Activated naive CD4-positive, alpha-beta T cell treated with anti-CD3 and anti-CD28 coated beads, Interleukin-2, amount 10 ng/mL, durations not matched to agents 7 days and 5 days (primary cell): ENCODE data around the gene CSRP2.

Experiments used
- CTCF ChIA-PET: fragments of 350-600 bp; sonication (Branson Sonifier 250); formaldehyde crosslinking; loops from one replicate; lab custom pipeline; 2021; ENCODE audit warnings: antibody characterized with exemption; lab: Charles Lee
- DNase-seq: peaks from one replicate; pipeline ENCODE4 v3.0.0-alpha.2; 2020
- H3K27ac Mint-ChIP-seq: one replicate; pipeline ENCODE4 v1.8.0; 2021; ENCODE audit warnings: mild to moderate bottlenecking, moderate library complexity, mixed read lengths
- H3K27me3 Mint-ChIP-seq: one replicate; pipeline ENCODE4 v1.8.0; 2021; ENCODE audit warnings: mild to moderate bottlenecking, mixed read lengths
- H3K36me3 Mint-ChIP-seq: one replicate; pipeline ENCODE4 v1.8.0; 2021; ENCODE audit warnings: mixed read lengths
- H3K4me1 Mint-ChIP-seq: one replicate; pipeline ENCODE4 v1.8.0; 2021; ENCODE audit warnings: mixed read lengths
- H3K4me3 Mint-ChIP-seq: one replicate; pipeline ENCODE4 v1.8.0; 2021; ENCODE audit warnings: mild to moderate bottlenecking, moderate library complexity, mixed read lengths
- H3K9me3 Mint-ChIP-seq: one replicate; pipeline ENCODE4 v1.8.0; 2021; ENCODE audit warnings: mixed read lengths

The CSRP2 gene

GRCh38 chr12:76860256-76860655 is 18.6 kb downstream of the CSRP2 start:
- no peak overlapping the region for H3K27ac Mint-ChIP-seq
- no peaks in the 10 kb centered on the region for H3K4me1 Mint-ChIP-seq
- peaks cover 7% of the 10 kb centered on the region for H3K27me3 Mint-ChIP-seq
- CTCF ChIA-PET, result no interaction called here
- H3K9me3 Mint-ChIP-seq, result no peaks in the 10 kb centered on the region
- DNase-seq, result no peak
- peaks cover 3% of the 10 kb centered on the region for H3K36me3 Mint-ChIP-seq
- no peak overlapping the region for H3K4me3 Mint-ChIP-seq

- H3K36me3 Mint-ChIP-seq, result peaks cover 8% of the 10 kb centered on the region
- CTCF ChIA-PET, result no interaction called here
- no peak overlapping the region for H3K27ac Mint-ChIP-seq
- H3K4me1 Mint-ChIP-seq, result no peaks in the 10 kb centered on the region
- H3K9me3 Mint-ChIP-seq, result no peaks in the 10 kb centered on the region
- no peak for DNase-seq
- H3K4me3 Mint-ChIP-seq, result no peak overlapping the region
- H3K27me3 Mint-ChIP-seq, result peaks cover 7% of the 10 kb centered on the region
Observed at GRCh38 chr12:76859611-76860010, 19.2 kb downstream of the CSRP2 start.

- Mint-ChIP-seq H3K36me3 (peaks cover 20% of the 10 kb centered on the region), H3K4me1 (no peaks in the 10 kb centered on the region), H3K27ac (no peak overlapping the region), H3K27me3 (no peaks in the 10 kb centered on the region), H3K4me3 (no peak overlapping the region), H3K9me3 (no peaks in the 10 kb centered on the region)
- no peak for DNase-seq
- CTCF ChIA-PET, result interaction anchor here (0.7 kb wide), 1 partner anchor 158 kb away, joined by 3 read pairs; no protein-coding TSS in a partner anchor
Observed at GRCh38 chr12:76856018-76856644, 22.7 kb downstream of the CSRP2 start.

GRCh38 chr12:76855271-76855670 is 23.5 kb downstream of the CSRP2 start:
- CTCF ChIA-PET, result no interaction called here
- Mint-ChIP-seq H3K4me1 (no peaks in the 10 kb centered on the region), H3K36me3 (peaks cover 25% of the 10 kb centered on the region), H3K4me3 (no peak overlapping the region), H3K9me3 (no peaks in the 10 kb centered on the region), H3K27me3 (no peaks in the 10 kb centered on the region), H3K27ac (no peak overlapping the region)
- no peak for DNase-seq

- Mint-ChIP-seq H3K4me1 (no peaks in the 10 kb centered on the region), H3K36me3 (peaks cover 29% of the 10 kb centered on the region), H3K9me3 (no peaks in the 10 kb centered on the region), H3K27ac (no peak overlapping the region), H3K27me3 (no peaks in the 10 kb centered on the region), H3K4me3 (no peak overlapping the region)
- DNase-seq, result no peak
- CTCF ChIA-PET, result no interaction called here
Observed at GRCh38 chr12:76852106-76852505, 26.7 kb downstream of the CSRP2 start.

- CTCF ChIA-PET, result no interaction called here
- Mint-ChIP-seq H3K4me3 (no peak overlapping the region), H3K27ac (no peak overlapping the region), H3K36me3 (peaks cover 26% of the 10 kb centered on the region), H3K4me1 (no peaks in the 10 kb centered on the region), H3K9me3 (no peaks in the 10 kb centered on the region), H3K27me3 (no peaks in the 10 kb centered on the region)
- DNase-seq, result no peak
Observed at GRCh38 chr12:76848132-76848531, 30.7 kb downstream of the CSRP2 start.

- Mint-ChIP-seq H3K9me3 (no peaks in the 10 kb centered on the region), H3K4me3 (no peak overlapping the region), H3K4me1 (no peaks in the 10 kb centered on the region), H3K36me3 (peaks cover 24% of the 10 kb centered on the region), H3K27me3 (no peaks in the 10 kb centered on the region), H3K27ac (no peak overlapping the region)
- CTCF ChIA-PET, result no interaction called here
- DNase-seq, result no peak
Observed at GRCh38 chr12:76847260-76847659, 31.6 kb downstream of the CSRP2 start.

- H3K9me3 Mint-ChIP-seq, result no peaks in the 10 kb centered on the region
- H3K36me3 Mint-ChIP-seq, result peaks cover 6% of the 10 kb centered on the region
- CTCF ChIA-PET, result no interaction called here
- H3K27ac Mint-ChIP-seq, result no peak overlapping the region
- H3K4me1 Mint-ChIP-seq, result no peaks in the 10 kb centered on the region
- no peak for DNase-seq
- H3K27me3 Mint-ChIP-seq, result no peaks in the 10 kb centered on the region
- no peak overlapping the region for H3K4me3 Mint-ChIP-seq
Observed at GRCh38 chr12:76836633-76837032, 42.2 kb downstream of the CSRP2 start.

GRCh38 chr12:76830436-76830835 is 48.4 kb downstream of the CSRP2 start:
- Mint-ChIP-seq H3K4me3 (no peak overlapping the region), H3K27ac (no peak overlapping the region), H3K36me3 (peaks cover 24% of the 10 kb centered on the region), H3K4me1 (no peaks in the 10 kb centered on the region), H3K27me3 (no peaks in the 10 kb centered on the region), H3K9me3 (no peaks in the 10 kb centered on the region)
- no peak for DNase-seq
- CTCF ChIA-PET, result no interaction called here

GRCh38 chr12:76820888-76821482 is 57.8 kb downstream of the CSRP2 start:
- no peak for DNase-seq
- Mint-ChIP-seq H3K4me1 (no peaks in the 10 kb centered on the region), H3K27ac (no peak overlapping the region), H3K27me3 (no peaks in the 10 kb centered on the region), H3K36me3 (peaks cover 10% of the 10 kb centered on the region), H3K9me3 (no peaks in the 10 kb centered on the region), H3K4me3 (no peak overlapping the region)
- CTCF ChIA-PET, result interaction anchor here (1.1 to 1.3 kb wide), 2 partner anchors 190 to 199 kb away, joined by 3 to 4 read pairs; no protein-coding TSS in a partner anchor

- H3K36me3 Mint-ChIP-seq, result peaks cover 8% of the 10 kb centered on the region
- H3K9me3 Mint-ChIP-seq, result no peaks in the 10 kb centered on the region
- H3K4me3 Mint-ChIP-seq, result no peak overlapping the region
- H3K4me1 Mint-ChIP-seq, result no peaks in the 10 kb centered on the region
- H3K27ac Mint-ChIP-seq, result no peak overlapping the region
- H3K27me3 Mint-ChIP-seq, result no peaks in the 10 kb centered on the region
- CTCF ChIA-PET, result no interaction called here
- DNase-seq, result no peak
Observed at GRCh38 chr12:76813972-76814371, 64.8 kb downstream of the CSRP2 start.

- no peaks in the 10 kb centered on the region for H3K4me1 Mint-ChIP-seq
- peaks cover 8% of the 10 kb centered on the region for H3K36me3 Mint-ChIP-seq
- no peak overlapping the region for H3K4me3 Mint-ChIP-seq
- CTCF ChIA-PET, result no interaction called here
- no peak for DNase-seq
- H3K27ac Mint-ChIP-seq, result no peak overlapping the region
- no peaks in the 10 kb centered on the region for H3K9me3 Mint-ChIP-seq
- H3K27me3 Mint-ChIP-seq, result no peaks in the 10 kb centered on the region
Observed at GRCh38 chr12:76813265-76813664, 65.6 kb downstream of the CSRP2 start.

GRCh38 chr12:76811976-76812375 is 66.8 kb downstream of the CSRP2 start:
- no peaks in the 10 kb centered on the region for H3K4me1 Mint-ChIP-seq
- H3K9me3 Mint-ChIP-seq, result no peaks in the 10 kb centered on the region
- no peak for DNase-seq
- peaks cover 9% of the 10 kb centered on the region for H3K36me3 Mint-ChIP-seq
- no peak overlapping the region for H3K27ac Mint-ChIP-seq
- H3K4me3 Mint-ChIP-seq, result no peak overlapping the region
- CTCF ChIA-PET, result no interaction called here
- H3K27me3 Mint-ChIP-seq, result no peaks in the 10 kb centered on the region

GRCh38 chr12:76810671-76811419 is 68.0 kb downstream of the CSRP2 start:
- Mint-ChIP-seq H3K27ac (no peak overlapping the region), H3K27me3 (no peaks in the 10 kb centered on the region), H3K4me1 (no peaks in the 10 kb centered on the region), H3K4me3 (no peak overlapping the region), H3K9me3 (no peaks in the 10 kb centered on the region), H3K36me3 (peaks cover 12% of the 10 kb centered on the region)
- no peak for DNase-seq
- CTCF ChIA-PET, result no interaction called here
